ENCODE results near the gene CERT1. TPM values are rescaled to one million over a fixed set of nuclear protein-coding genes. Genes with fewer than 3 reads are reported as not detected.

Gene CERT1
- total RNA-seq, 1 donor from 2014 or later = 34.3 TPM

GRCh38 chr5:75414241-75414640 lies 97.2 kb downstream of the CERT1 start:
- intact Hi-C loops (cut with micrococcal nuclease) = no loop called here

- intact Hi-C loops (cut with micrococcal nuclease) = no loop called here
Observed at GRCh38 chr5:75412111-75412990, 99.1 kb downstream of the CERT1 start.

- intact Hi-C loops (cut with micrococcal nuclease) = no loop called here
Observed at GRCh38 chr5:75405296-75405695, 106.1 kb downstream of the CERT1 start.

GRCh38 chr5:75395277-75395676 lies 116.2 kb downstream of the CERT1 start:
- intact Hi-C loops (cut with micrococcal nuclease) = no loop called here

GRCh38 chr5:75389430-75389829 lies 122.0 kb downstream of the CERT1 start:
- intact Hi-C loops (cut with micrococcal nuclease) = no loop called here

GRCh38 chr5:75387806-75388205 lies 123.6 kb downstream of the CERT1 start:
- intact Hi-C loops (cut with micrococcal nuclease) = no loop called here

DNA sequence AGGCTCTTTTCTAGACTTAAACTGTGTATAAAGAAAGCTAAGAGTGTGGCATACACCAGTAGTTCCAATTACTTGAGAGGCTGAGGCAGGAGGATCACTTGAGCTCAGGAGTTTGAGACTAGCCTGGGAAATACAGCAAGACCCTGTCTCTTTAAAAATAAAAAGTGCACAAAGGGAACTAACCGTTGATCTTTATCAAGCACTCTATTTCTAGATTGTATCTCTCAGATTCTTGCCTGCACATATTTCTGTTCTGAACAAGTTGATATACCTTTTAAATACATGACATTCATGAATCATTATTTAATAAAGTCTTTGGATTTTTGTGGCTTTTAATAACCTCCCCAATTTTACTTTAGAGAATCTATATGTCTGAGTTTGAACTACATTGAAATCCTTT lies 127.2 kb downstream of the CERT1 start:
- intact Hi-C loops (cut with micrococcal nuclease) = no loop called here

DNA sequence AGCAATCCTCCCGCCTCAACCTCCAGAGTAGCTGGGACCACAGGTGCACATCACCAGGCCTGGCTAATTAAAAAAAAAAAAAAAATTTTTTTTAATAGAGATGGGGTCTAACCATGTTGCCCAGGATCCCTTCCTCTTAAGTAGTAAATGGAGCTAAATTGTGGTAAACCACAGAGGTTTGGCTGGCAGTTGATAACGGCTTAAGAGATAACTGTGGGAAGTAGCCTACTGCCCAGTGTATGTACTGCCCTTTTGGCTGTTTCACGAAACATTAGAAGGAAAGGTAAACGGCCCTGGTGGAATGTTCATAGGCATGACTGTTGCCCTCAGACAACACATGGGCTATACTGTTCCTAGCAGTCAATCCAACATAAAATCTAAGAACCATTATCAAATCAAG lies 130.0 kb downstream of the CERT1 start:
- intact Hi-C loops (cut with micrococcal nuclease) = no loop called here

- intact Hi-C loops (cut with micrococcal nuclease) = no loop called here
Observed at GRCh38 chr5:75380099-75380498, 131.3 kb downstream of the CERT1 start.

DNA sequence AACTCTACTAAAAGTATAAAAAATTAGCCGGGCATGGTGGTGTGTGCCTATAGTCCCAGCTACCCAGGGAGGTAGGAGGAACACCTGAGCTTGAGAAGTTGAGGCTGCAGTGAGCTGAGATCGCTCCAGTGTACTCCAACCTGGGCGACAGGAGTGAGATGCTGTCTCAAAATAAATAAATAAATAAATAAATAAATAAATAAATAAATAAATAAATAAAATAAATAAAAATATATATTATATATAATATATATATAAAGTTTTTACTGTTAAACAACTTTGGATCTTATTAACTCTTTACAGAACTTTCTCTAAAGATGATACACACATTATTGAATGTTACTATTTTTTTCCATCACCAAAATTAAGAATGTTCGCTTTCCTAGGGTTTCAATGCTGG lies 136.0 kb downstream of the CERT1 start:
- intact Hi-C loops (cut with micrococcal nuclease) = no loop called here

DNA sequence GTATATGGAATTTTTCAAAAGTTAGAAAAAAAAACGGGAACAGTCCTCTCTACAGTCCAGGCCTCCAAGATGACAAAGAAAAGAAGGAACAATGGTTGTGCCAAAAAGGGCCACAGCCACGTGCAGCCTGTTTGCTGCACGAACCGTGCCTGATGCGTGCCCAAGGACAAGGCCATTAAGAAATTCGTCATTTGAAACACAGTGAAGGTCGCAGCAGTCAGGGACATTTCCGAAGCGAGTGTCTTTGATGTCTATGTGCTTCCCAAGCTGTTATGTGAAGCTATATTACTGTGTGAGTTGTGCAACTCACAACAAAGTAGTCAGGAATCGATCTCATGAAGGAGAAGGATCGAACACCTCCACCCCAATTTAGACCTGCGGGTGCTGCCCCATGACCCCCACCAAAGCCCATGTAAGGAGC lies 137.0 kb downstream of the CERT1 start:
- intact Hi-C loops (cut with micrococcal nuclease) = no loop called here

- intact Hi-C loops (cut with micrococcal nuclease) = no loop called here
Observed at GRCh38 chr5:75373862-75374261, 137.6 kb downstream of the CERT1 start.

DNA sequence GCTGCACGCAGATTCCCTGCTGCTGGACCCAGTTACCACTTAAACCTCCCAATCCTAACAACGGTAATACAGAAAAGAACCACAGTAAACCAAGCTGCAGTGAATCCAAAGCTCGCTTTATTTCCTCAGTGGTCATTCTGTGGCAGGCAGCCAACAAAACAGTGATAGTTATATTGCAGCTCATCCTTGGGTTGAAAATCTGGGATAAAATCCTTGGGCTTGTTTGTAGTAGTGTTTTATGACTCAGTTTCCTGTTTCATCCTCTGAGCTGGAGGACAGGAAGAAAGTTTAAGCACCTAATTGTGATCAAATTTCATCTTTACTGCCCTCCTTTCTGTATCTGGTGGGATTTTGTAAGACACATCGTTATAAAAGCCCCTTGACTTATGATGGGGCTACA lies 143.0 kb downstream of the CERT1 start:
- intact Hi-C loops (cut with micrococcal nuclease) = no loop called here

DNA sequence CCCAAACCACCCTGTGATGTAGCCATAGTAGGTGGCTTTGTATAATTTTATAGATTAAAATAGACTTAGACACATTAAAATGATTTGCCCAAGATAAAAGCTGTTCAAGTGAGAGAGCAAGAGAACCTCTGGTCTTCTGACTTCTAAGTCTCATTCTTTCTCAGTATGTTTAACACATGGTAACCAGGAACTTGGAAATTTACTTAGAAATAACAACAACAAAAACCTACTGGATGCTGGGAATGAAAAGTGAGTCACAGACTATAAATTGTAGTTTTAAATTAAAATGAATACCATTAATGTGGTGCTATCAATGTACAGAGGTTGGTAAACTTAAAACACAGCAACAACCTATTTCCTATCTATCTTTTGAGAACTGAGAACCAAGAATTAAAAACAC lies 144.0 kb downstream of the CERT1 start:
- intact Hi-C loops (cut with micrococcal nuclease) = no loop called here

GRCh38 chr5:75366787-75367186 lies 144.6 kb downstream of the CERT1 start:
- intact Hi-C loops (cut with micrococcal nuclease) = no loop called here

GRCh38 chr5:75365740-75366139 lies 145.7 kb downstream of the CERT1 start:
- intact Hi-C loops (cut with micrococcal nuclease) = no loop called here

DNA sequence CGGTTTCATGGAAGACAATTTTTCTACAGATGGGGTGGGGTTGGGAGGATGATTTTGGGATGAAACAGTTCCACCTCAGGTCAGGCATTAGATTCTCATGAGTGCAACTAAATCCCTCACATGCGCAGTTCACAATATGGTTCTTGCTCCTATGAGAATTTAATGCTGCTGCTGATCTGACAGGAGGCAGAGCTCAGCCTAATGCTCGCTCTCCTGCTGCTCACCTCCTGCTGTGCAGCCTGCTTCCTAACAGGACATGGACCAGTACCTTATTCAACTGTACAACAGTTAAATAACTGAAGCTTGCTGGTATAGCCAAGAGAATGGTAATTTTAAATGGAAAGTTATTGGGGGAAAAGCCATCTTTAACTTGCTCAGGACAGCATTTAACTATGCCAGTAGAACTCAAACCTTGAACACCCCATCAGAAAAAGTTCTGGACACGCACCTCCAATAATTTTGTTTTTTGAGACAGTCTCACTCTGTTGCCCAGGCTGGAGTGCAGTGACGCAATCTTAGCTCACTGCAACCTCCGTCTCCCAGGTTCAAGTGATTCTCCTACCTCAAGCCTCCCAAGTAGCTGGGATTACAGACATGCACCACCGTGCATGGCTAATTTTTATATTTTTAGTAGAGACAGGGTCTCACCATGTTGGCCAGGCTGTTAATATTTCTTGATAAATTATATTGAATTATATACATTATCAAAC lies 146.7 kb downstream of the CERT1 start:
- intact Hi-C loops (cut with micrococcal nuclease) = no loop called here

DNA sequence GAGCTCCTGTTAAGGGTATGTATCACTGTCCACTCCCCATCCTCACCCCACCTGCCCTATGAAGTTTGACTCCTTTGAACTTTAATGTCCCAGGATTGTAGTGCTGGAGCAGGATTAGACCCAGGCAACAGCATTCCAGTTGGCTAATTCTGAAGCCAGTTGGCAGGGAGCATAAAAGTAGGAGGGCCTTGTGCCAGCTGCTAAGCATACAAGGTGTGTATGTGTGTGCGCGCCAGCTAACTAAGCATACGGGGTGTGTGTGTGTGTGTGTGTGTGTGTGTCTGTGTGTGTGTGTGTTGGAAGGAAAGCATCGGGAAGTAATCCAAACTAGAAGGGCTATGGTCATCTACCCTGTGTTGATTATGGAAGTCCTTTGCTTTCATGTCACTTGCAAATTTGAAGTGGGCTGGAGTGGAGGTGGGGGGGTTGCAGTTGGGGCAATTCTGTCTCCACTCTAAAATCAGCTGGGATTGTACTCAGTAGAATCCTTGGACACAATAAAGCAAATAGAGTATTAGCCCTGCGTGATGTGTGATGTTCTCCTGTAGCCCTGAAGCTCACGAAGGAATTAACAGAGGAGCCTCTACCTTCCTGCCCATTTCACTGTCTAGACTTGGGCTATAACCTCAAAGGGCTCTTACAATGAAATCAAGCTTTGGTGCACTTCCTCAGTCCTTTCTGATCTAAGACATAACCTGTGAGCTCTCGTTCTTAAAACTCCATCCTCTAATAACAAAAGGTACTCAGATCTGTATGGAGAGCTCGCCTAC lies 147.5 kb downstream of the CERT1 start:
- intact Hi-C loops (cut with micrococcal nuclease) = no loop called here

DNA sequence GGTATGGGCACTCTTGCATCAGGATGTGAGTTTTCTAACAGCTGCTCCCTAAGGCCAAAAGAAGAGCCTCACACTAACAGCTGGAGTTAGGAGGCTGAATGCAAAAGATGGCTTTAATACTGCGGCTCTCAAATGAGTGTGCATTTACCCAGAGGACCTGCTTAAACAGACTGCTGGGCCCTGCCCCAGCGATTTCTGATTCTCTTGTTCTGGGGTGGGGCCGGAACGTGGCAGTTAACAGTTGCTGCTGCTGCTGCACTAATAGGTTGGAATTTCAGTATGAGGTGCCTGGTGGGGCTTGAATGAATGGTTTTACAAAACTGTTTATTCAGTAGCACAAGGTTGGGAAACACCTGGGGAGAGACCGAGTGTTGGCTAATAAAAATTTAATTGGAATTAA lies 148.3 kb downstream of the CERT1 start:
- intact Hi-C loops (cut with micrococcal nuclease) = no loop called here

- intact Hi-C loops (cut with micrococcal nuclease) = no loop called here
Observed at GRCh38 chr5:75362474-75362975, 148.9 kb downstream of the CERT1 start.

GRCh38 chr5:75361310-75361709 lies 150.1 kb downstream of the CERT1 start:
- intact Hi-C loops (cut with micrococcal nuclease) = no loop called here

DNA sequence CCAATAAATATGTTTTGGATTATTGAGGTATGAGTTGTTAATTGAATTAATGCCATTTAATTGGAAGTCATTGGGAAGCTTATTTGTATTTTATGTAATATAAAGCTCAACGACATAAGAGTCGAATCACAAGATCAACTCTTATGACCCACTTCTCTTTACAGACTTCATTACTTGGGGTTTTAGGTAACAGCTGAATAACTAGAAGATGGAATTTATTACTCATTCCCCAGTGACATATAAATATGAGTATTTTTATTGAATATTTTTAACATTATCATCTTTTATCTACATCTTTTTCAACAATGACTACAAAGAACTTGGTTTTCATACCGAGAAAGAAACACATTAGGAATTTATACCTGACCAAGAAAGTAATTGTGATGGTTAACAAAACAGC lies 153.3 kb downstream of the CERT1 start:
- intact Hi-C loops (cut with micrococcal nuclease) = no loop called here
